Uterus (tissue), 2 donors: ENCODE measurements around the gene SCN3A.

ENCODE experiments used
- POLR2A ChIP-seq, 2 donors: fragments of 450-650 bp; IDR thresholded peaks; one replicate each; pipeline ENCODE4 v1.6.1; 2016; ENCODE audit warnings: antibody characterized with exemption in 2 of 2, mild to moderate bottlenecking in 1 of 2, moderate library complexity in 1 of 2
- TF ChIP-seq, protein P1 (sequence below), 4 experiments: fragments of 200-600 bp in 2 of 4; fragments of 450-650 bp in 2 of 4; sonication (generic) in 2 of 4; IDR thresholded peaks; one replicate each; pipeline ENCODE4 v1.5.1; 2016 to 2019; ENCODE audit warnings: antibody characterized with exemption in 4 of 4, mild to moderate bottlenecking in 2 of 4, moderate library complexity in 1 of 4

DNA sequence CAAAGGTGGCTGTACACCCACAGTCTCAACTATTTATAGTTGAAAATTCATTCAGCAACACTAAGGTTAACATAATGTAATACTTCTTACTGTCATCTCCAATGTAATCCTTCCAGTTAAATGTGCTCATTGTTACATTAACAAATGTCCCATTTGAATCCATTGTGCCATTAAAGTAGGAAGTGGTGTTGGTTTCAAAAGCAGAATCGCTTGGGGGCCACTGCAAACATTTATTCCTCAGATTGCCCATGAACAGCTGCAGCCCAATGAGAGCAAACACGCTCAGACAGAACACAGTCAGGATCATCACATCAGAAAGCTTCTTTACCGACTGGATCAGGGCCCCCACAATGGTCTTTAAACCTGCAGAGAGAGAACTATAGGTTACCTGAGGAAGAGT, 41.4 kb downstream of the SCN3A start:
- TF ChIP-seq, protein P1, sequence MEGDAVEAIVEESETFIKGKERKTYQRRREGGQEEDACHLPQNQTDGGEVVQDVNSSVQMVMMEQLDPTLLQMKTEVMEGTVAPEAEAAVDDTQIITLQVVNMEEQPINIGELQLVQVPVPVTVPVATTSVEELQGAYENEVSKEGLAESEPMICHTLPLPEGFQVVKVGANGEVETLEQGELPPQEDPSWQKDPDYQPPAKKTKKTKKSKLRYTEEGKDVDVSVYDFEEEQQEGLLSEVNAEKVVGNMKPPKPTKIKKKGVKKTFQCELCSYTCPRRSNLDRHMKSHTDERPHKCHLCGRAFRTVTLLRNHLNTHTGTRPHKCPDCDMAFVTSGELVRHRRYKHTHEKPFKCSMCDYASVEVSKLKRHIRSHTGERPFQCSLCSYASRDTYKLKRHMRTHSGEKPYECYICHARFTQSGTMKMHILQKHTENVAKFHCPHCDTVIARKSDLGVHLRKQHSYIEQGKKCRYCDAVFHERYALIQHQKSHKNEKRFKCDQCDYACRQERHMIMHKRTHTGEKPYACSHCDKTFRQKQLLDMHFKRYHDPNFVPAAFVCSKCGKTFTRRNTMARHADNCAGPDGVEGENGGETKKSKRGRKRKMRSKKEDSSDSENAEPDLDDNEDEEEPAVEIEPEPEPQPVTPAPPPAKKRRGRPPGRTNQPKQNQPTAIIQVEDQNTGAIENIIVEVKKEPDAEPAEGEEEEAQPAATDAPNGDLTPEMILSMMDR (IDR thresholded peaks at IDR 0.05): no peak
- TF ChIP-seq POLR2A (IDR thresholded peaks at IDR 0.05): no peak
